Kidney epithelial cell (primary cell): ENCODE results near the gene QARS1. TPM values are rescaled to one million over a fixed set of nuclear protein-coding genes. Genes with fewer than 3 reads are reported as not detected.

Experiments
- DNase-seq: peaks from one replicate; pipeline ENCODE4 v3.0.0-alpha.2; 2010; ENCODE audit warnings: low read depth
- H3K27me3 ChIP-seq: 2 replicates; pipeline ENCODE4 v1.6.0; 2011; ENCODE audit warnings: low read length; ENCODE audit not compliant: control insufficient read depth, insufficient read depth
- H3K36me3 ChIP-seq: 2 replicates; pipeline ENCODE4 v1.5.1; 2011; ENCODE audit warnings: low read length; ENCODE audit not compliant: control insufficient read depth, insufficient read depth
- H3K4me3 ChIP-seq: 2 replicates; pipeline ENCODE4 v1.5.1; 2011; ENCODE audit warnings: low read depth, mild to moderate bottlenecking, control low read depth, low read length
- total RNA-seq: library from RNA; depleted of rRNA; stranded (reverse); fragments of >200 nt; gene quantifications from 2 replicates; pipeline ENCODE4 v1.2.3, GENCODE V29; 2015
- TF ChIP-seq, protein P1 (sequence below): IDR thresholded peaks from 2 replicates; pipeline ENCODE4 v1.5.1; 2011; ENCODE audit warnings: mild to moderate bottlenecking, moderate library complexity, low read length, control low read depth, inconsistent platforms; ENCODE audit not compliant: insufficient read depth, poor library complexity, severe bottlenecking

Gene QARS1
- total RNA-seq, 1 donor from 2014 or later, result 320 TPM

DNA sequence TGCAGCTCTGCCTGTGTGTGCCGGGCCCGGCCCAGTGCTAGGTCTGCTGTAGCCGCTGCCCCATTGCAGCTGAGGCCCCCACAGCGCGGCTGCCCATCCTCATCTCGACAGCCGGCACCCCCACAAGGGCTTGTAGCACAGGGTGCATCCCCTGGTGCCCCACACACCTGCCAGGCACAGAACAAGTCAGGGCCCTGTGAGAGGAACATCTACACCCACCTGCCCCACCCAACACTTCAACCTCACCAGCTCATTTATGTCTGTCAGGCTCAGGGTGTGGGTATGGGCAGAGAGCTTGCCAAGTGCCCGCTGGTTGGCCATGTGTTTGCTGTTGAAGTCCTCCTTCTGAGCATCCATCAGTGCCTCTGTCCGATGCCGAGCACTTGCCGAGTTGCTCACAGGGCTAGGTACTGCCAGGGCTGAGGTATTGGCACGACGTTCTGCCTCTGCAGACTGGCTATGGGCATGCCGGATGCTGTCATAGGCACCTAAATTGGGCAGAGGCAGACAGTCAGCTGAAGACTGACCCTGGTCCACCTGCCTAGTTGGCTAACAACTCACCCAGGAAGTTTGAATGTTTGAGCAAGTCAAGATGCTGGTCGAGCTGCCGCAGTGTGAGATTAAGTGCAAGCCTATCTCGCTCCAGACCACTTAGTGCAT, 18.5 kb upstream of the QARS1 start:
- no peak for DNase-seq
- H3K27me3 ChIP-seq, result no peaks in the 10 kb centered on the region
- peaks cover 8% of the 10 kb centered on the region for H3K36me3 ChIP-seq
- TF ChIP-seq, protein P1, sequence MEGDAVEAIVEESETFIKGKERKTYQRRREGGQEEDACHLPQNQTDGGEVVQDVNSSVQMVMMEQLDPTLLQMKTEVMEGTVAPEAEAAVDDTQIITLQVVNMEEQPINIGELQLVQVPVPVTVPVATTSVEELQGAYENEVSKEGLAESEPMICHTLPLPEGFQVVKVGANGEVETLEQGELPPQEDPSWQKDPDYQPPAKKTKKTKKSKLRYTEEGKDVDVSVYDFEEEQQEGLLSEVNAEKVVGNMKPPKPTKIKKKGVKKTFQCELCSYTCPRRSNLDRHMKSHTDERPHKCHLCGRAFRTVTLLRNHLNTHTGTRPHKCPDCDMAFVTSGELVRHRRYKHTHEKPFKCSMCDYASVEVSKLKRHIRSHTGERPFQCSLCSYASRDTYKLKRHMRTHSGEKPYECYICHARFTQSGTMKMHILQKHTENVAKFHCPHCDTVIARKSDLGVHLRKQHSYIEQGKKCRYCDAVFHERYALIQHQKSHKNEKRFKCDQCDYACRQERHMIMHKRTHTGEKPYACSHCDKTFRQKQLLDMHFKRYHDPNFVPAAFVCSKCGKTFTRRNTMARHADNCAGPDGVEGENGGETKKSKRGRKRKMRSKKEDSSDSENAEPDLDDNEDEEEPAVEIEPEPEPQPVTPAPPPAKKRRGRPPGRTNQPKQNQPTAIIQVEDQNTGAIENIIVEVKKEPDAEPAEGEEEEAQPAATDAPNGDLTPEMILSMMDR, result no peak
- no peak overlapping the region for H3K4me3 ChIP-seq

DNA sequence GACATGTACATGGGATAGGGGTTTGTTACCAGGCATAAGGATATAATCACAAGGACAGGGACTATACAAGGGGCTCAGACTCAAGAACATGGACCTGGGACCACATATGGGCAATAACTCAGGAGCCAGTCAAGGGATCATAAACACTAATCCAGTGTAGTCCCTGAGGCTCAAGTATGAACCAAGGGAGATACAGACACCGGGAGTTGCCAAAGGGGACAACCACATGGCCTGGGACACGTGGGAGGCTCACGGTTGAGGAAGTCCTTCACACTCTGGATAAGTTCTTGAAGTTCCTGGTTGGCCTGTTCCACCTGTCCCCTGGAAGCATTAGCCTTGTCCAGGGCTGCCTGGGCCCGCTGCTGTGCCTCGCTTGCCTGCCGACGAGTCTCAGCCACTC, 17.9 kb upstream of the QARS1 start:
- DNase-seq, result no peak
- peaks cover 10% of the 10 kb centered on the region for H3K36me3 ChIP-seq
- no peak overlapping the region for H3K4me3 ChIP-seq
- H3K27me3 ChIP-seq, result no peaks in the 10 kb centered on the region
- TF ChIP-seq, protein P1, result no peak

DNA sequence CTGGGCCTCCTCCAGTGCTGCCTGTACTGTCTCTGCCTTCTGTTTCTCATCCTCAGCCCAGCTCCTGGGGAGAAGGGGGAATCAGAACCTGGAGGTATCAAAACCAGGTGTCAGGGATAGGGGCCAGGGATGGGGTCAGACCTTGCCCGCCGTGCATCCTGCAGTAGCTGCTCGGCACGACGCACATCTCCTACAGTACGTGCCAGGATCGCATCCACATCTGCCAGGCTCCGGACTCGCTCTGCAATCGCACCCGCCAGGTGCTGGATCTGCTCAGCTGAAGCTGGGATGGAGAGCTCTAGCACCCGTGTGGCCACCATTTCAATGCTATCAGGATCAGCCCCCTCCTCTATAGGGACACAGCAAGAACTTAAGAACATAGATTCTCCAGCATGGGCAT, 17.5 kb upstream of the QARS1 start:
- H3K36me3 ChIP-seq, result peaks cover 10% of the 10 kb centered on the region
- no peak for DNase-seq
- TF ChIP-seq, protein P1, result no peak

GRCh38 chr3:49121132-49121736, 16.7 kb upstream of the QARS1 start:
- H3K4me3 ChIP-seq, result peak overlapping the region; percentile 96
- peaks cover 10% of the 10 kb centered on the region for H3K36me3 ChIP-seq
- DNase-seq, result no peak
- TF ChIP-seq, protein P1, result no peak
- H3K27me3 ChIP-seq, result no peaks in the 10 kb centered on the region

More for the DNA sequence above, 17.5 kb upstream of the QARS1 start:
- no peaks in the 10 kb centered on the region for H3K27me3 ChIP-seq
- no peak overlapping the region for H3K4me3 ChIP-seq

GRCh38 chr3:49120438-49121131, 16.0 kb upstream of the QARS1 start, which contains the start of gene USP19:
TSS of gene USP19 (minus strand) at chr3:49120823. CDS start at chr3:49119145, 1,678 bp downstream.
- TF ChIP-seq, protein P1, result no peak
- Histone ChIP-seq H3K4me3 (peak within 1 kb of the TSS; percentile 96), H3K27me3 (no peaks in the 10 kb centered on the region), H3K36me3 (peaks cover 9% of the 10 kb centered on the region)
- no peak for DNase-seq

DNA sequence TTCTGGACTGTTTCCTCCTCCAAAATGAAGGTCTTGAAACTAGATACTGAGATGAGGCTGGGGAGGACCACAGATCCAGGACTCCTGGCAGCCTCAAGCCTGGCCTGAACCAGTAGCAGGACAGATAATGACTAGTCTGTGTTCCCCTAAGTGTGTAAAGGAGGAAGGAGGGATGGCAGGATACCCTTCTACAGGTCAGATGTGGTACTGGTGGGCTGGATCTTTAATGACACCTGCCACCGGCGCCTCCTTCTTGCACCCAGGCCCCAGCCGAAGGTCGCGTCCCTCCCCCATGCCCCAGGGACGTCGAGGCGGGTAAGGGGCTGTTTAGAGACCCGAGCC, 15.5 kb upstream of the QARS1 start:
- TF ChIP-seq, protein P1, result no peak
- Histone ChIP-seq H3K4me3 (peak overlapping the region; percentile 96), H3K27me3 (no peaks in the 10 kb centered on the region), H3K36me3 (peaks cover 9% of the 10 kb centered on the region)
- no peak for DNase-seq
